A673 (cell line): ENCODE measurements around the gene ERG. TPM values are rescaled to one million over a fixed set of nuclear protein-coding genes. Genes with fewer than 3 reads are reported as not detected.

Experiments used
- BruUV-seq: library from RNA; stranded (reverse); fragments of 400-500 nt; replicated peaks from 2 replicates; lab custom pipeline; 2021; lab: Mats Ljungman, UMichigan
- CTCF ChIA-PET: fragments of 300-600 bp; sonication (Branson Sonifier 250); formaldehyde crosslinking; loops from one replicate; lab custom pipeline; 2022; ENCODE audit warnings: antibody characterized with exemption; lab: Charles Lee
- POLR2A ChIA-PET: fragments of 300-600 bp; sonication (Branson Sonifier 250); formaldehyde crosslinking; loops from one replicate; lab custom pipeline; 2022; ENCODE audit warnings: antibody characterized with exemption; ENCODE audit not compliant: low non-redundant PET; lab: Charles Lee
- DNase-seq: peaks from one replicate; pipeline ENCODE4 v3.0.0-alpha.2; 2015; ENCODE audit warnings: low spot score
- H3K27ac ChIP-seq: fragments of 200-600 bp; sonication (generic); 2 replicates; pipeline ENCODE4 v1.5.1; 2016; ENCODE audit warnings: mixed run types, low read depth, mild to moderate bottlenecking, mixed read lengths, antibody characterized with exemption, low read length; ENCODE audit not compliant: poor library complexity, severe bottlenecking
- H3K27me3 ChIP-seq: fragments of 200-600 bp; sonication (generic); replicated peaks from 2 replicates; pipeline ENCODE4 v1.6.1; 2017; ENCODE audit warnings: mixed run types, low read depth, mild to moderate bottlenecking, mixed read lengths, antibody characterized with exemption, low read length; ENCODE audit not compliant: insufficient read depth, poor library complexity
- H3K36me3 ChIP-seq: fragments of 200-600 bp; sonication (generic); 2 replicates; pipeline ENCODE4 v1.6.1; 2016; ENCODE audit warnings: mixed run types, mild to moderate bottlenecking, mixed read lengths, antibody characterized with exemption, low read length; ENCODE audit not compliant: insufficient read depth, poor library complexity, severe bottlenecking
- H3K4me1 ChIP-seq: fragments of 200-600 bp; sonication (generic); 2 replicates; pipeline ENCODE4 v1.6.1; 2017; ENCODE audit warnings: mixed run types, mild to moderate bottlenecking, mixed read lengths, antibody characterized with exemption, low read length; ENCODE audit not compliant: insufficient read depth, poor library complexity, severe bottlenecking
- H3K4me3 ChIP-seq: fragments of 200-600 bp; sonication (generic); 2 replicates; pipeline ENCODE4 v1.5.1; 2016; ENCODE audit warnings: low read depth, mixed run types, mild to moderate bottlenecking, mixed read lengths, low read length; ENCODE audit not compliant: poor library complexity, severe bottlenecking
- H3K9me3 ChIP-seq: fragments of 200-600 bp; sonication (generic); 2 replicates; pipeline ENCODE4 v1.6.1; 2016; ENCODE audit warnings: mixed run types, low read depth, mild to moderate bottlenecking, mixed read lengths, antibody characterized with exemption, low read length; ENCODE audit not compliant: poor library complexity, severe bottlenecking
- EZH2 ChIP-seq: fragments of 200-600 bp; sonication (generic); IDR thresholded peaks from 2 replicates; pipeline ENCODE4 v1.6.1; 2017; ENCODE audit warnings: borderline replicate concordance, low read depth, mild to moderate bottlenecking, mixed read lengths, antibody characterized with exemption, low read length; ENCODE audit not compliant: poor library complexity, severe bottlenecking
- intact Hi-C: fragments of 100-400 bp; cut with micrococcal nuclease; formaldehyde crosslinking; loops from one replicate; pipeline ENCODE4 v1.10.0; 2022; ENCODE audit not compliant: unreplicated experiment
- total RNA-seq: library from RNA; stranded (reverse); gene quantifications from 2 replicates; pipeline ENCODE4 v1.2.3, GENCODE V29; 2021
- TF ChIP-seq, protein P1 (sequence below): fragments of 300-800, 200-600 bp; sonication (generic); conservative IDR thresholded peaks from 2 replicates; pipeline ENCODE4 v1.5.1; 2017; ENCODE audit warnings: low read depth, mild to moderate bottlenecking, antibody characterized with exemption, low read length, moderate library complexity, mixed read lengths

ERG gene
- total RNA-seq, 1 experiment from 2014 or later = not detected

DNA sequence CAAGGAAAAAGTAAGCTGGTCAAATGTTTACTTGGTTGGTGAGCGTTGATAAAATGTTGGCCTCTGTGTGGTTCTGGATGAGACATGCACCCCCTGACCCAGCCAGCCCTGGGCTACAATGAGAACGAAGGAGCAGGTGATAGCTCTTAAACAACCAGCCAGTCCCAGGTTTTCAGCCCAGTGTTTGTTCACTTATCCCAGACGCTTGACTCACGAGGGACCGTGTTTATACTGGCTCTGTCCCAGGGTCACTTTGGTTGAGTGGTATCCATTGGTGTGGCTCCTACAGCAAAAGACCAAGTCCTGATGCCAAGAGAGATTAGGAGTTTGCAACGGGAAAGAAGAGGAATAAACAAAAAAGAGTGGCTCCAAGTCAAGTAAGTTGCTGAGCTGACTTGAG, 154.6 kb downstream of the ERG start:
- H3K4me3 ChIP-seq = no peak overlapping the region
- no peak for DNase-seq
- CTCF ChIA-PET = no interaction called here

DNA sequence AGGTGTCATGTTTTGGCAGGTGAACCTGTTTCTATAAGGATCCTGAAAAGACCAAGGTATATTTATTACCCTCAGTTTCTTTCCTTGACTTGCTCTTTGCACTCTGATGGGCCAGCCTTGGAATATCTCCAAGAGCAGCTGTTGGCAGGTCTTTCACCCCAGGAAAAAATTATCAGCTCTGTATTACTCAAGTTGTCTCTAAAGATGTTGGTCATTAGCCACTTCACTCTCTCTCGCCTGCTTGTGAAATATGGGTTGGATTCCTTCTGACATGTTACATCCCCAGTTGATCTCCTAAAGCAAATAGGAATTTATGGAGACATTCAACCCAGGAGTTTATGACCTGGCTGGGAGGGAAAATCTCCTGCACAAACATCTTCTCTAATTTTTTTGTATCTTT, 155.5 kb downstream of the ERG start:
- H3K4me1 ChIP-seq = no peaks in the 10 kb centered on the region
- H3K27me3 ChIP-seq = peaks cover 25% of the 10 kb centered on the region
- DNase-seq = no peak
- ChIA-PET CTCF (no interaction called here), POLR2A (no interaction called here)
- intact Hi-C loops = no loop called here
- H3K27ac ChIP-seq = no peak overlapping the region
- no peaks in the 10 kb centered on the region for H3K9me3 ChIP-seq
- no peak for TF ChIP-seq EZH2
- TF ChIP-seq, protein P1, sequence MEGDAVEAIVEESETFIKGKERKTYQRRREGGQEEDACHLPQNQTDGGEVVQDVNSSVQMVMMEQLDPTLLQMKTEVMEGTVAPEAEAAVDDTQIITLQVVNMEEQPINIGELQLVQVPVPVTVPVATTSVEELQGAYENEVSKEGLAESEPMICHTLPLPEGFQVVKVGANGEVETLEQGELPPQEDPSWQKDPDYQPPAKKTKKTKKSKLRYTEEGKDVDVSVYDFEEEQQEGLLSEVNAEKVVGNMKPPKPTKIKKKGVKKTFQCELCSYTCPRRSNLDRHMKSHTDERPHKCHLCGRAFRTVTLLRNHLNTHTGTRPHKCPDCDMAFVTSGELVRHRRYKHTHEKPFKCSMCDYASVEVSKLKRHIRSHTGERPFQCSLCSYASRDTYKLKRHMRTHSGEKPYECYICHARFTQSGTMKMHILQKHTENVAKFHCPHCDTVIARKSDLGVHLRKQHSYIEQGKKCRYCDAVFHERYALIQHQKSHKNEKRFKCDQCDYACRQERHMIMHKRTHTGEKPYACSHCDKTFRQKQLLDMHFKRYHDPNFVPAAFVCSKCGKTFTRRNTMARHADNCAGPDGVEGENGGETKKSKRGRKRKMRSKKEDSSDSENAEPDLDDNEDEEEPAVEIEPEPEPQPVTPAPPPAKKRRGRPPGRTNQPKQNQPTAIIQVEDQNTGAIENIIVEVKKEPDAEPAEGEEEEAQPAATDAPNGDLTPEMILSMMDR = no peak
- H3K36me3 ChIP-seq = no peaks in the 10 kb centered on the region
- no TSS peak for BruUV-seq
- no peak overlapping the region for H3K4me3 ChIP-seq

More for the DNA sequence above, 154.6 kb downstream of the ERG start:
- Histone ChIP-seq H3K9me3 (no peaks in the 10 kb centered on the region), H3K27me3 (peaks cover 35% of the 10 kb centered on the region), H3K4me1 (no peaks in the 10 kb centered on the region), H3K27ac (no peak overlapping the region), H3K36me3 (no peaks in the 10 kb centered on the region)
- no TSS peak for BruUV-seq
- TF ChIP-seq, protein P1 = no peak
- TF ChIP-seq EZH2 = no peak
- POLR2A ChIA-PET = no interaction called here
- intact Hi-C loops = no loop called here

DNA sequence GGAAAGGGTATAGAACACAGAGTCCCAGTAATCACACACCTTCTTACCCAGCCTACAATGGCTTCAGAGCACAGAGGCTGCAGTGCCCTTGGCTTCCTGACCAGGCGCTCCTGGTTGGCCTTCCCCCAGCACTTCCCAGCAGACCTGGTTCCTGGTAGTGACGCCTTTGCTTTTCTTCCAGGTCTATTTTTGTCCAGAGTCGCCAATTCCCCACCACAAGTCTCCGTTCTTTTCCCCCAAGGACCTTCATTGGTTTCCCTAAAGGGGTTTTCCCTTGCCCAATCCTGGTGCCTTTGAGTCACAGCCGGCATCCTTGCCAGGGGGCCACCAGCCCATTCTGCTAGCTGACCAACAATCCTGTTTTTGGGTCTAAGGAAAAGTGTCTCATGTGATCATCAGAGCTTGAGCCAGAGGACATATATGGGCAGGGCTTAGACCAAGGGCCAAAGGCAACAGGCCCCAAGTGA, 156.7 kb downstream of the ERG start:
- H3K36me3 ChIP-seq = no peaks in the 10 kb centered on the region
- no peak for TF ChIP-seq EZH2
- TF ChIP-seq, protein P1 = no peak
- H3K27ac ChIP-seq = no peak overlapping the region
- no peak overlapping the region for H3K4me3 ChIP-seq
- intact Hi-C loops = no loop called here
- no peaks in the 10 kb centered on the region for H3K4me1 ChIP-seq
- no peaks in the 10 kb centered on the region for H3K9me3 ChIP-seq
- BruUV-seq = no TSS peak
- DNase-seq = no peak
- POLR2A ChIA-PET = no interaction called here
- CTCF ChIA-PET = no interaction called here
- peaks cover 22% of the 10 kb centered on the region for H3K27me3 ChIP-seq
